ENCODE data around the gene MAPK6.
"Not testable (repeated sequence)": the region's sequence is repeated elsewhere in the genome, so short reads cannot be mapped to it uniquely, and the experiment has no call there.

Gene MAPK6

DNA sequence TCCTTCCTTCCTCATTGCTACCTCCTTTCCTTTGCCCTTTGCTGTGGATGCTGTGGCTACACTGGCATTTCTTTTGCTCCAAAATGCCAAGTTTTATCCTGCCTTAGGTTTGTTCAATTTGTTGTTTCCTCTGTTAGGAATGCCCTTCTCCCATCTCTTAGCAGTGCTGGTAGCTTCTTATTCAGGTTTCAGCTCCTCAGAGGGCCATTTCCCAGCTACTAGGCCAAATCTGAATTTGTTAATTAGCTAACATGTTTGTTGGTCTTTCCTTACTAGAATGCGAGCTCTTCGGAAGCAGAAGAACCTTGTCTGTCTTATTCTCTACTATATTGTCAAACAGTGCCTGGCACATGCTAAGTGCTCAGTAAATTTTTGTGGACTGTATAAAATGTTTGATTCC, 11.0 kb downstream of the MAPK6 start:
- no peaks in the 10 kb centered on the region for H3K27me3 ChIP-seq (ENCODE audit: control insufficient read depth, insufficient read depth, low read length)
- H3K9ac ChIP-seq (ENCODE audit: low read length) = no peak overlapping the region
- H3K4me1 ChIP-seq (ENCODE audit: control insufficient read depth, low read depth, low read length) = peaks cover 14% of the 10 kb centered on the region
- H3K9me3 ChIP-seq (ENCODE audit: control insufficient read depth, low read depth, low read length) = no peaks in the 10 kb centered on the region
- H3K4me3 ChIP-seq (ENCODE audit: low read length) = no peak overlapping the region
- H3K36me3 ChIP-seq (ENCODE audit: control insufficient read depth, low read depth, low read length) = no peaks in the 10 kb centered on the region
- H3K27ac ChIP-seq (ENCODE audit: low read length) = peak overlapping the region; percentile 26

DNA sequence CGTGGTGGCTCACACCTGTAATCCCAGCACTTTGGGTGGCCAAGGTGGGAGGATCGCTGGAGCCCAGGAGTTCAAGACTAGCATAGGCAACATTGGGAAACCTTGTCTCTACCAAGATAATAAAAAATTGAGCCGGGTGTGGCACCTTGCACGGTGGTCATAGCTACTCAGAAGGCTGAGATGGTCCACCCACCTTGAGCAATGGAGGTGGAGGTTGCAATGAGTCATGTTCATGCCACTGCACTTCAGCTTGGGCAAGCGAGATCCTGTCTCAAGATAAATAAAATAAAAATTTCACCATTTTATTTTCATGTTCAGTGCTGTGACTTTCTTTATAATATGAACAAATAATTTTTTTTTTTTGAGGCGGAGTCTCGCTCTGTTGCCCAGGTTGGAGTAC, 12.5 kb downstream of the MAPK6 start:
- Histone ChIP-seq H3K27me3 (ENCODE audit: control insufficient read depth, insufficient read depth, low read length) (no peaks in the 10 kb centered on the region), H3K4me3 (ENCODE audit: low read length) (no peak overlapping the region), H3K27ac (ENCODE audit: low read length) (no peak overlapping the region), H3K9me3 (ENCODE audit: control insufficient read depth, low read depth, low read length) (no peaks in the 10 kb centered on the region), H3K9ac (ENCODE audit: low read length) (no peak overlapping the region), H3K36me3 (ENCODE audit: control insufficient read depth, low read depth, low read length) (no peaks in the 10 kb centered on the region), H3K4me1 (ENCODE audit: control insufficient read depth, low read depth, low read length) (peaks cover 14% of the 10 kb centered on the region)

GRCh38 chr15:52037889-52038505, 19.0 kb downstream of the MAPK6 start:
- no peak overlapping the region for H3K27ac ChIP-seq (ENCODE audit: low read length)
- no peak overlapping the region for H3K9ac ChIP-seq (ENCODE audit: low read length)
- H3K27me3 ChIP-seq (ENCODE audit: control insufficient read depth, insufficient read depth, low read length) = no peaks in the 10 kb centered on the region
- H3K4me3 ChIP-seq (ENCODE audit: low read length) = no peak overlapping the region
- H3K4me1 ChIP-seq (ENCODE audit: control insufficient read depth, low read depth, low read length) = peaks cover 17% of the 10 kb centered on the region
- no peaks in the 10 kb centered on the region for H3K9me3 ChIP-seq (ENCODE audit: control insufficient read depth, low read depth, low read length)
- H3K36me3 ChIP-seq (ENCODE audit: control insufficient read depth, low read depth, low read length) = no peaks in the 10 kb centered on the region

DNA sequence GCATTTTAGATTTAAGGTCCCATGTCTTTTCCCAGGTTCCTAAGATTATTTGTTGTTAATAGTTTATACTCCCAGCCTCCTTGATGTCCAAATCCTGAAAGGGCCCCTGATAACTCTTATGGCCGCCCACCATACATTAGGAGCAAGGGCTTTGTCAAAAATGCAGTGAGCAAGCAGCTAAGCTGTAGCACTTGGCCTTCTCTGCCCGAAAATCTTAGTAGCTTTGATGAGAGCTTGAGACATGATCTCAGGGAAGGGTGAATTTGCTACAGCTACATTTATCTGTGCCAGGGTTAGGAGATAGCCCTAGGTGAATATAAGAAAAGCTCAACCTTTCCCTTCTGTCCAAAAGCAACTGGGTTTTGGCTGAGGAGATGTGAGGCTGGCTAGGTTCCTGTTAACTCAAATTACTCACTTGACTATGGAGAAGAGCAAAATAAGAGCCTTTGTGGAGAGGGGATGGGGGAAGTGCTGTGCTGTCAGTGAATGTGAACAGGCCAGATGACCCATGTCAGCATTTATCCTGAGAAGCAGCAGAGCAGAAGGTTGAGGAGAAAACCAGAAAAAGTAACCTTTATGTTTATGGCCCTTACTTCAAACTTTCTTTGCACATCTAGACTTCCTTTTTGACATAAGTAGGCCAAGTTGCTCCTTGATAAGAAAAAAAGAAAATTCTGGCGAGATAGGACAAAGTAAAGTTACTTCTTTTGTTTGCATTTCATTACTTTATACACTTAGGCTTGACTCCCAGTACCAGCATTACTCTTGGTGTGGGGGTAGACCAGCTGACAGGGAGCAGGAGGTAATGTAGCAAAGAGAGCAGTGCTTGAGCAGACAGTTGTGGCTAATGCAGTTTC, 21.1 kb downstream of the MAPK6 start:
- Histone ChIP-seq H3K9ac (ENCODE audit: low read length) (no peak overlapping the region), H3K27ac (ENCODE audit: low read length) (no peak overlapping the region), H3K36me3 (ENCODE audit: control insufficient read depth, low read depth, low read length) (no peaks in the 10 kb centered on the region), H3K4me1 (ENCODE audit: control insufficient read depth, low read depth, low read length) (peaks cover 20% of the 10 kb centered on the region), H3K4me3 (ENCODE audit: low read length) (no peak overlapping the region), H3K27me3 (ENCODE audit: control insufficient read depth, insufficient read depth, low read length) (no peaks in the 10 kb centered on the region), H3K9me3 (ENCODE audit: control insufficient read depth, low read depth, low read length) (no peaks in the 10 kb centered on the region)

- Histone ChIP-seq H3K27me3 (ENCODE audit: control insufficient read depth, insufficient read depth, low read length) (no peaks in the 10 kb centered on the region), H3K9me3 (ENCODE audit: control insufficient read depth, low read depth, low read length) (no peaks in the 10 kb centered on the region), H3K9ac (ENCODE audit: low read length) (no peak overlapping the region), H3K4me1 (ENCODE audit: control insufficient read depth, low read depth, low read length) (peaks cover 25% of the 10 kb centered on the region), H3K4me3 (ENCODE audit: low read length) (no peak overlapping the region), H3K36me3 (ENCODE audit: control insufficient read depth, low read depth, low read length) (peaks cover 7% of the 10 kb centered on the region), H3K27ac (ENCODE audit: low read length) (no peak overlapping the region)
Observed at GRCh38 chr15:52042051-52042851, 23.2 kb downstream of the MAPK6 start.

GRCh38 chr15:52045795-52046298, 26.8 kb downstream of the MAPK6 start:
- not testable (repeated sequence) for H3K4me3 ChIP-seq (ENCODE audit: low read length); H3K9ac ChIP-seq (ENCODE audit: low read length); H3K27me3 ChIP-seq (ENCODE audit: control insufficient read depth, insufficient read depth, low read length); H3K9me3 ChIP-seq (ENCODE audit: control insufficient read depth, low read depth, low read length); H3K27ac ChIP-seq (ENCODE audit: low read length)
- Histone ChIP-seq H3K4me1 (ENCODE audit: control insufficient read depth, low read depth, low read length) (peaks cover 11% of the 10 kb centered on the region), H3K36me3 (ENCODE audit: control insufficient read depth, low read depth, low read length) (peaks cover 12% of the 10 kb centered on the region)

DNA sequence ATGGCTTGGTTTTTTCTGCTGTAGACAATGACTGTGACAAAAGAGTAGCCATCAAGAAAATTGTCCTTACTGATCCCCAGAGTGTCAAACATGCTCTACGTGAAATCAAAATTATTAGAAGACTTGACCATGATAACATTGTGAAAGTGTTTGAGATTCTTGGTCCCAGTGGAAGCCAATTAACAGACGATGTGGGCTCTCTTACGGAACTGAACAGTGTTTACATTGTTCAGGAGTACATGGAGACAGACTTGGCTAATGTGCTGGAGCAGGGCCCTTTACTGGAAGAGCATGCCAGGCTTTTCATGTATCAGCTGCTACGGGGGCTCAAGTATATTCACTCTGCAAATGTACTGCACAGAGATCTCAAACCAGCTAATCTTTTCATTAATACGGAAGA, 27.5 kb downstream of the MAPK6 start:
- H3K9me3 ChIP-seq (ENCODE audit: control insufficient read depth, low read depth, low read length); H3K4me3 ChIP-seq (ENCODE audit: low read length); H3K27me3 ChIP-seq (ENCODE audit: control insufficient read depth, insufficient read depth, low read length); H3K9ac ChIP-seq (ENCODE audit: low read length); H3K27ac ChIP-seq (ENCODE audit: low read length): not testable (repeated sequence)
- Histone ChIP-seq H3K36me3 (ENCODE audit: control insufficient read depth, low read depth, low read length) (peaks cover 14% of the 10 kb centered on the region), H3K4me1 (ENCODE audit: control insufficient read depth, low read depth, low read length) (peaks cover 11% of the 10 kb centered on the region)

DNA sequence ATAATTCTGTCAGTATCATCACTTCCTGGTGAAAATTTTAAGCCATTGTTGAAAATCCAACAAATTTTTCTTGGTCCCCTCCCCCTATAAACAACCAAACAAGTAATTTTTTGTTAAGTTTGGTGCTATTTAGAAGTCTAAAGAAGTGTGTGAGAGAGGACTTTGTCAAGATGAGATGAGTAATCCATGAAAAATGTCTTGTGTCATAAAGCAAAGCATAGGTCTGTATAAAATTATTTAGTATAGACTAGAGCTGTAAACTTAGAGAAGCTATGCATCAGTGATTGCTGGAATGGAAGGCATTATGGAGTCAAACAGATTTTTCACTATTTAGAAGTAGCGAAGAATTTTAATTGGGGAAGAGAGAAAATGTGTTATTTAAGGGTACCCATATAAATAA, 31.4 kb downstream of the MAPK6 start:
- no peaks in the 10 kb centered on the region for H3K27me3 ChIP-seq (ENCODE audit: control insufficient read depth, insufficient read depth, low read length)
- H3K4me1 ChIP-seq (ENCODE audit: control insufficient read depth, low read depth, low read length) = peaks cover 2% of the 10 kb centered on the region
- no peak overlapping the region for H3K9ac ChIP-seq (ENCODE audit: low read length)
- H3K36me3 ChIP-seq (ENCODE audit: control insufficient read depth, low read depth, low read length) = peaks cover 34% of the 10 kb centered on the region
- H3K9me3 ChIP-seq (ENCODE audit: control insufficient read depth, low read depth, low read length) = no peaks in the 10 kb centered on the region
- H3K27ac ChIP-seq (ENCODE audit: low read length) = no peak overlapping the region
- H3K4me3 ChIP-seq (ENCODE audit: low read length) = no peak overlapping the region

DNA sequence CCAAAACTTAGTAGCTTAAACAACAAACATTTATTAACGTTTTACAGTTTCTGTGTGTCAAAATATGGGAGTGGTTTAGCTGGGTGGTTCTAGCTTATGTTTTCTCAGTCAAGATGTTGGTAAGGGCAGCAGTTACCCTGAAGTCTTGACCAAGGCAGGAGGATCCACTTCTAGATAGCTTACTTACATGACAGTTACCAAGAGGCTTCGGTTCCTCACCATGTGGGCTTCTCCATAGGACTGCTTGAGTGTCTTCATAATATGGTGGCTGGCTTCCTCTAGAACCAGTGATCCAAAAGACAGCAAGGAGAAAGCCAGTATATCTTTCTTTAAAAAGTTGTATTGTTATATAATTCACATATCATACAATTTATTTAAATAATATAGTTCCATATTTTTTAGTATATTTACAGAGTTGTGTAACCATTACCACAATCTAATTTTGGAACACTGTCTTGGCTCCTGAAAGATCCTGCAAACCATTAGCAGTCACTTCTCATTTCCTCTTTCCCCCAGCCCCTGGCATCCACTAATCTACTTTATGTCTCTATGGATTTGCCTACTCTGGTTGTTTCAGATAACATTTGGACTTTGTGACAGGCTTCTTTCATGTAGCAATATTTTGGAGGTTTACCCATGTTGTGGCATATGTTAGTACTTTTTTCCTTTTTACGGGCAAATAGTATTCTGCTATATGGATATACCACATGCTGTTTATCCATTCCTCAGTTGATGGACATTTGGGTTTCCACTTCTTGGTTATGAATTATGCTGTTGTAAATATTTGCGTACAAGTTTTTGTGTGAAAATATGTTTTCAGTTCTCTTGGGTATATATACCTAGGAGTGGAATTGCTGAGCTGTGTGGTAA, 33.3 kb downstream of the MAPK6 start:
- H3K4me1 ChIP-seq (ENCODE audit: control insufficient read depth, low read depth, low read length) = no peaks in the 10 kb centered on the region
- no peak overlapping the region for H3K9ac ChIP-seq (ENCODE audit: low read length)
- peaks cover 37% of the 10 kb centered on the region for H3K36me3 ChIP-seq (ENCODE audit: control insufficient read depth, low read depth, low read length)
- H3K27ac ChIP-seq (ENCODE audit: low read length) = no peak overlapping the region
- no peak overlapping the region for H3K4me3 ChIP-seq (ENCODE audit: low read length)
- no peaks in the 10 kb centered on the region for H3K27me3 ChIP-seq (ENCODE audit: control insufficient read depth, insufficient read depth, low read length)
- H3K9me3 ChIP-seq (ENCODE audit: control insufficient read depth, low read depth, low read length) = no peaks in the 10 kb centered on the region

DNA sequence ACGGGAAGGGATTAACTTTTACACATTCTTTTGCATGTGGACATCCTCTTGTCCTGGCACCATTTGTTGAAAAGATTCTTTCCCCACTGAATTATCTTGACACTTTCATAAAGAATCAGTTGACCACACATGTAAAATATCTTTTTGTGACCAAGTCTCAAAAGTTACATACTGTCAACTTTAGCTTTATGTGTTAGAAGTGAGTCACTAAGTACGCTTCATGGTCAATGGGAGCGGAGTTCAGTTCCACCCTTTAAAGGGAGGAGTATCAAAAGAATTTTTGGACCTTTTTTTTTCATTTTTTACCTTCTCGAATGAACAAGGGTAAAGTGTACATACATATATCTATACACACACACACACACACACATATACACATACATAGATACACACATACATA, 35.4 kb downstream of the MAPK6 start:
- Histone ChIP-seq H3K9ac (ENCODE audit: low read length) (no peak overlapping the region), H3K9me3 (ENCODE audit: control insufficient read depth, low read depth, low read length) (no peaks in the 10 kb centered on the region), H3K4me3 (ENCODE audit: low read length) (no peak overlapping the region), H3K36me3 (ENCODE audit: control insufficient read depth, low read depth, low read length) (peaks cover 49% of the 10 kb centered on the region), H3K4me1 (ENCODE audit: control insufficient read depth, low read depth, low read length) (no peaks in the 10 kb centered on the region), H3K27ac (ENCODE audit: low read length) (no peak overlapping the region), H3K27me3 (ENCODE audit: control insufficient read depth, insufficient read depth, low read length) (no peaks in the 10 kb centered on the region)

GRCh38 chr15:52054858-52055257, 35.8 kb downstream of the MAPK6 start:
- not testable (repeated sequence) for H3K27ac ChIP-seq (ENCODE audit: low read length); H3K27me3 ChIP-seq (ENCODE audit: control insufficient read depth, insufficient read depth, low read length); H3K9ac ChIP-seq (ENCODE audit: low read length); H3K9me3 ChIP-seq (ENCODE audit: control insufficient read depth, low read depth, low read length); H3K4me1 ChIP-seq (ENCODE audit: control insufficient read depth, low read depth, low read length); H3K4me3 ChIP-seq (ENCODE audit: low read length)
- peaks cover 52% of the 10 kb centered on the region for H3K36me3 ChIP-seq (ENCODE audit: control insufficient read depth, low read depth, low read length)

Measured in iPS-18a (cell line).